Left cardiac atrium (tissue), 4 donors: Measurements from ENCODE around the gene ARHGAP42. TPM values are rescaled to one million over a fixed set of nuclear protein-coding genes. Genes with fewer than 3 reads are reported as not detected.

Experiments
- ATAC-seq, 2 donors: fragments of 200-7000 bp; cut with Tn5 transposase; one replicate each; pipeline ENCODE4 v1.9.1; 2020; ENCODE audit warnings: mild to moderate bottlenecking in 2 of 2, moderate library complexity in 2 of 2
- DNase-seq: peaks from one replicate; pipeline ENCODE4 v3.0.0-alpha.2; 2020
- intact Hi-C, 2 donors: fragments of 100-400 bp; cut with DNase I; formaldehyde crosslinking; loops; one replicate each; pipeline versions ENCODE4 v1.14.1 to v1.15.1; 2022 to 2023
- total RNA-seq, 2 donors: library from RNA; stranded (reverse); fragmentation: NEBNext Ultra II Directional; extraction: Animal tissue kit (Norgen Biotek cat#: 25700); gene quantifications; one replicate each; pipeline ENCODE4 v1.2.1, GENCODE V29; 2021
- donor health status: DM: no; HTN: yes; CAD: no.
- donor health status: DM: no; HTN: yes; CAD: no; lungs with severe emphysema.
- donor health status: DM: yes; HTN: yes; CAD: no.
- donor health status: Dilated cardiomyopathy.

The ARHGAP42 gene
- total RNA-seq, 2 donors from 2014 or later = 9.0 to 12.8 TPM

DNA sequence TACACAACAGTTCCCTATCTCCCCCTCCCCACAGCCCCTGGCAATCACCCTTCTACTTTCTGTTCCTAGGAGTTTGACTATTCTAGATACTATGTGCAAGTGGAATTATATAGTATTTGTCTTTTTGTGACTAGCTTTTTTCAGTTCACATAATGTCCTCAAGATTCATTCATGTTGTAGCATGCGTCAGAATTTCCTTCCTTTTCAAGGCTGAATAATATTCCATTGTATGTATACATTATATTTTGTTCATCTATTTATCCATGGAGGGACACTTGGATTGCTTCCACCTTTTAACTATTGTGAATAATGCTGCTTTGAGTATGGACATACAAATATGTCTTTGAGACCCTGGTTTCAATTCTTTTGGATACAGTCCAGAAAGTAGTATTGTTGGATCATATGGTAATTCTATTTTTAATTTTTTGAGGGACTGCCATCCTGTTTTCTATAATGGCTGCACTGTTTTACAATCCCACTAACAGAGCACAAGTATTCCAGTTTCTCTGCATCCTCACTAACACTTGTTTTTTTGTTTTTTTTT lies 128.8 kb downstream of the ARHGAP42 start:
- DNase-seq = no peak
- intact Hi-C loops = no loop called here

DNA sequence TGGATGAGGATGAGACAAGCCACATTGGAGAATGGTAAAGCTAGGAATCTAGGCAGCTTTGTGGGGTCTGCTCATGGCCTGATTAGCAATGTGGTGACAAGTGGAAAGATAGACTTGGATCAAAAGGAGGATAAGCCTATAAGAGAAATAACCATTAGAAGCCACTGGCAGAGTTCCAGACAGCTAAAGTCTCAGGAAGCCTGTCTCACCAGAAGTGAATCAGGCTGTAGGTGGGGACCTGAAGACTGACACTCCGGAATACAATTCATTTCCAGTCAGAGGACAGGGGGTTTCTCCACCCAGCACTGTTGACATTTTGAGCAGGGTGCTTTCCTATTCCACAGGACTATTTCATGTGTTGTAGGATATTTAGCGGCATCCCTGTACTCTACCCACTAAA lies 129.7 kb downstream of the ARHGAP42 start:
- ATAC-seq = no peak
- DNase-seq = no peak
- intact Hi-C loops = no loop called here

More for the DNA sequence above, 128.8 kb downstream of the ARHGAP42 start:
- no peak for ATAC-seq

DNA sequence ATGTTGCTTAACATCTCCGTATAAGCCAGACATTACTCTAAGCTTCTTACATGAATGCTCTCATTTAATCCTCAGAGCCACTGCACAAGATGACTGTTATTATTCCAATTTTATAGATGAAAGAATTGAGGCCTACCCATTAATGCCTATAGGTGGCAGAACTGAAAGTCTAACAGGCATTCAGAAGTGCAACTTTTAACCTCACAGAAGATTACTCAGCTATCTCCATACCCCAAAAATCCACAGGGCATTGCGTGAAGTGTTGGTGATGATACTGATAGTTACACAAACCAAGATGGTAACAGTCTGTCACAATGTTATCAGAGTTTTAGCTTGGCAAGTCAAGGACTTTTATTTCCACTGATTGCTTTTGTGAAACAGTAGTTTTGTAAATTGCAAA lies 130.5 kb downstream of the ARHGAP42 start:
- intact Hi-C loops = no loop called here
- ATAC-seq = no peak
- DNase-seq = no peak

DNA sequence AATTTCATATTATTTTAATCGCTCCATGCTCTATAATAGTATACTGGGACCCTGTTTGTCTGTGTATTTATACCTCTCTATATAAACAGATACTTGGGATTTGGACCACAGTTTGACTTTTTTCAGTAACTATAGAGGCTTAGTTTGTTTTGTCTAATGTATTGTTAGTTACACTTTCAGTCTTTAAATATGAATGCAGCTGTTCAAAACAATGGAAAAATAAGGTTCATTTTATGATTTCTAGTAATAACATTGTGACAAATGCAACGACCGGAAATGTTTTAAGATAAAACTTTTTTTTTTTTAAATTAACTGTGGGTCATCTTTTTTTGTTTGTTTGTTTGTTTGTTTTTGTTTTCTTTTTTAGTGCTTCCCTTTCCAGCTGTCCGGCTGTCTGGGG lies 133.5 kb downstream of the ARHGAP42 start:
- ATAC-seq = no peak
- DNase-seq = no peak
- intact Hi-C loops = no loop called here

DNA sequence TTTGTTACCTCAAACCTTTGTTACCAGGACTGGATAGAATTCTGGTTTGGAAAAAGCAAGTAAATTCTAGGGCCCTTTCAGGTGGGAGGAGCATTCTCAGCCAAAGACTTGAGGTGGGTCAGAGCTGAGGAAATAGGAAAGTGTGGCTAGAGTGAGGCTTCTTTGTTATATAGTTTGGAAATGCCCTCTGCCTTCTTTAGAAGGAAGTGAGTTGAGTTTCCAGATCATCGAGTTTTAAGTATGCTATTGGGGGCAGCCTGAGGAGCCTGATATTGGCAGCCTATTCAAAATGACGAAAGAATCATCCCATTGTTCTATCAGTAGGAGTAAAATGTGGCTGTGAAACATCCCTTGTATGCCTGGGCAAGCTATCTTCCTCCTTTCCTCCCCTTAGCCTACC lies 134.1 kb downstream of the ARHGAP42 start:
- intact Hi-C loops = no loop called here
- no peak for ATAC-seq
- no peak for DNase-seq

DNA sequence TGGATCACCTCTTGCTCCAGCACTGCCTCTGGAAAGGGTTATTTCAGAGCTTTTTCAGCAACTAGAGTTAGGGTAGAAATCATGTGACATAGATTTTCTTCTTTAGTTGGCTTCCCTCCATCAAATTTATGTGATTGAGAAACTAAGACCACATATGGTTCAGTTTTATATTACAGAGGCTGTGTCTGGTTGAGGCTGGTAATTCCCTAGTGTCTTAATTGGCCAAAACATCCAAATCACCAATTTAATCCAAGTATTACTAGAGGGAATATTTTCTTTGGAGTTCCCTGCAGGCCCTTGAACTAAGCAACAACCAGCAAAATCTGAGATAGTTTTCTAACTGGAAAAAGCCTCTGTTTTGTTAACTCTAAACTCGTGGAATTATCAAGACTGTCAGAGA lies 136.3 kb downstream of the ARHGAP42 start:
- intact Hi-C loops = no loop called here
- ATAC-seq (peak; percentile 40 to 69), DNase-seq (no peak)

DNA sequence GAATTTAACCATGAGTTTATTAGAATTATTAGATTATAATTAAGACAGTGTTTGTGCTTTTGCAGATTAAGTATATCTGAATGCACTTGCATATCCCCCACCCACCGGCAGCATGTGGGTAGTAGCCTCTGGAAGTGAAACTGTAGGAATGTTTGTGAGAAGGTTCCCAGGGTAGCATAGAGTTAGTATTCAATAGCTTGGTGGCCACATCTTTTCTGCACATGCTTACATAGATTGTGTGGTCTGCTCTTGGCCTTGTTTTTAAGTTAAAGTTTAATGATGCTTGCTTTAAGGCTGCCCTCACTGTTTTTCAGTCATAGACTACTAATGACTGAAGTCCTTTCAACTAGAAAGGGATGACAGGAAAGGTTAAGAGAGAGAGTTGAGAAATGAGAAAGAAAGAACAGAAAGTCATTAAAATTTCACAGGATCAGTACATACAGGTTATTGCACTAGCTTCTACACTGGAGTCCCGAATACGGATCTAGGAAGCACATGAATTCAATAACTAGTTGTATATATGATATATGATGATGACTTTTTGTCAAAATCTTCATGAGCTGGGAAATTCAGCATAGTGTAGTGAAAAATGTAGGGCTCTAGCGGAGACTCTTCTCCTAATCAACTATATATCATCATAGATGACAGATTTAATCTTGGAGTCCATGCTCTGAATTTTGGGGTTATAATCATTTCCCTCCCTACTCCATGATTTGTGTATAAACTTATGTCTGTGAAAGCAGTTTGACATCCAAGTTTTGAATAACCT lies 137.1 kb downstream of the ARHGAP42 start:
- intact Hi-C loops = no loop called here
- ATAC-seq (no peak), DNase-seq (no peak)

DNA sequence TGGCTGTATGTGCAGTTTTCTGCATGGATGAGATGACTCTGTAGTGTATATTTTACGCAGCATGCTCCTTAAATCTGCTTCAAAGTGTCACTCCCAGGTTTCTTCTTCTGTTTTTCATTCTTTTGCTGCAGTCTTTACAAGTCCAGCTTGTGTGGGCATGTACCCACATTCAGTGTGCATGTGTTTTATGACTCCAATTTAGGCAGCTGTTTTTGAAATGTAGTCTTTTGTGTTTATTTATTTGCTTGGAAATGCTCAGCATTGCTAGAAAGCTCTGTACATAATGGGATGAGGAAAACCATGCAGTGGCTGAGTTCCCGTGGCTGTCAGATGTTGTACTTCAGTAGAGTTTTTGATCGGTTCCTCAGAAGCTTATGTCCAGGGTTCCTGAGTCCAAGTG lies 138.5 kb downstream of the ARHGAP42 start:
- ATAC-seq (no peak), DNase-seq (no peak)
- intact Hi-C loops = no loop called here

DNA sequence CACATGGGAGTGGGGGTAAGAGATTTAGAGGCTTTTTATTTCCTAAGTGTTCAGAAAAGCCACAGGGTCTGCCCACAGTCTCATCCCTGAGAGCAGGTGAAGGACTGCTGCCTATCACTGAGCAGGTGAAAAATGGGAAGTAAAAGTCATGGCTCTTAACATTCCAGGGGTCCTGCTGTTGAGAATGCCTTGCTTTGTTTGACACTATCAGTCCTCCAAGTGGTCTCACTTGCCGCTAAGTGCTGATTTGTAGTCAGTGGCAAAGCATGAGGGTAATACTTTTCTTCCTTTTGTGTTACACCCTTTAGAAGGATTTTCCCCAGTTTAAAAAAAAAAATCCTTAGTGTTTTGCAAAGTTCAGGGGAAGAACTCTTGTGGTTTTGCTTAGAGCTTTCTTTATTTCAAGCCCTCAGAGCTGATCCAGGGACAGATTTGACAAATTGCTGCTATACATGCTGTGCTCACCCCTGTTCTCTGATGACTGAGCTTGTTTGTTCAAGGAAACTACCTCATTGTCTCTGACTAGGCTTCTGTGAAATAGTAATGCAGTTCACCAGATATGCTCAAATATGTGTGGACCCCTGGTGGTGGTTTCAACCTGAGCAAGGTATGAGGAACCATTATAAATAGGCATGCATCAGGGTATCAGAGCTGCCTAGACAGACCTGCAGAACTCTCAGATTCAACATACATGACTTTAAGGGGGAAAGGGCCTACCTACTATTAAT lies 141.0 kb downstream of the ARHGAP42 start:
- intact Hi-C loops = no loop called here
- DNase-seq (no peak), ATAC-seq (no peak)

DNA sequence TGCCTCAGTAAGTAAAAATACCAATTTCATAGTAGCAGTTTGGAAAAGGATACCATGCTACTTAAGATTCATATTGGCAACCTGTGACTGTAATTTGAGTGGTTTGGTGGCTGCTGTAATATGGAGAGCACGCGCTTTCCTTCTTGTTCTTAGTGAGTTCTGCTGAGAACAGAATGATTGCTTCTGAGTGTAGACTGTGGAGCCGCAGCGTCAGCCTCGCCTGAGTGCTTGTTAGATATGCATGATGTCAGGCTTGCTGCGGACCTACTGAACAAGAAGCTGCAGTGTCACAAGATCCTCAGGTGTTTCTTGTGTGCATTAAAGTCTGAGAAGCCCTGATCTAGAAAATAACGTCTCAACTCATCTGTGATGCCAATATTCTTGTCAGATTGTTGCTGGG lies 143.2 kb downstream of the ARHGAP42 start:
- intact Hi-C loops = no loop called here
- DNase-seq (peak; percentile 25), ATAC-seq (peak in 1 of 2 donors; percentile 79)

DNA sequence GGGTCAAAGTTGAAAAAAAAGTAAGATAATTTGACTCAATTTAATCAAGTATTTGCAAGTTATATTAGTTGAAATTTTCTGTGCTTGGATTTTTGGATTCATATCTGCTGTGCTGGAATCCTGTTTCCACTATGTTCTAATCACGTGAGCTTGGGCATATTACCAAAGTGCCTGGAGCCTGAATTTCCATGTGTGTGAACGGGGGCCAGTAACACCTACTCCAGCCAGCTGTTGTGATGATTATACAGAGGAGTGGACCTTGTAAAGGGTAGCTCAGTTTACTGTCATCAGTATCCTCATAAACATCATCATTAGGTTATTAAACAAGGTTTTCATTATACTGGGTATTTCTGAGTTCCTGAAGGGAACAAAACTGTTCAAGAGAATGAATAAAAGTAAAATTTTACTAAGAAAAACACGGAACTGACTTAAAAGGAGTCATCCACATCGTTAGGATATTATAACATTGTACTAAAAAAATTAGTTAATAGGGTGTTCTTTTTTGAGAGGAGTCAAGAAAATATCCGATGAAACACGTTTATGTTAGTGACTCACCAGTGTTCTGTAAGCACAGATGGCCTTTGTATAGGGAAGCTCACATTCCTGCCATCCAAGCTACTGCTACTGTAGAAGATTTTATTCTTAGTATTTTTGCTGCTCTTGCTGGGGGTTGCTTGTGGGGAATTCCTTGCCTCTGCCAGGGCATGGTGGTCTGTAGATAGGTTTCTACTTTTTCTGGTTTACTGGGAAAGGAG lies 144.1 kb downstream of the ARHGAP42 start:
- intact Hi-C loops = no loop called here
- peak; percentile 60 to 77 for ATAC-seq
- peak; percentile 23 for DNase-seq

DNA sequence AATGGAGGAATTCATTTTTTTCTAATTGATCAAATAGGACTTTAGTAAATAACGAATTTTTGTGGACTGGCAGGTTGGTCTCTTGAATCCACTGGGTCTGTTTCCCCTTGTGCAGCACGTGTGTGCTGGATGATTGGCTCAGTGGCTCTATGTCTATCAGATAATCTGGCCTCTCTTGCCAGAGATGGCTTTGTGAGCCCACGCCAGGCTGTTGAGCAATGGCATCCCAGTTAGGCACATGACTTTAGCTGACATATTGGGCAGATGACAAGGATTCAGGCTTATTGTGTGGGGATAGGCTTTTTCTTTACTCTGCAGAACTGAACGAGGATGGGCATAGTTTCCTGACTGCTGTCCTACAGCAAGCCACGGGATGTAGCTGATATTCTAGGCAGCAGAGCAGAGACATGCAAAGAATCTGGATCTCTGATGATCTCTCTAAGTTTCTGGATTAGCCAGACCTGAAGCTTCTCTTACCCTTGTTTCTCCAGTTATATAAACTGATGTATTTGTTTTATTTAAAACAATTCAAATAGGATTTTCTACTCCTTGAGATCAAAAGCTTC lies 144.9 kb downstream of the ARHGAP42 start:
- ATAC-seq = peak; percentile 47 to 74
- DNase-seq = peak; percentile 23
- intact Hi-C loops = no loop called here

DNA sequence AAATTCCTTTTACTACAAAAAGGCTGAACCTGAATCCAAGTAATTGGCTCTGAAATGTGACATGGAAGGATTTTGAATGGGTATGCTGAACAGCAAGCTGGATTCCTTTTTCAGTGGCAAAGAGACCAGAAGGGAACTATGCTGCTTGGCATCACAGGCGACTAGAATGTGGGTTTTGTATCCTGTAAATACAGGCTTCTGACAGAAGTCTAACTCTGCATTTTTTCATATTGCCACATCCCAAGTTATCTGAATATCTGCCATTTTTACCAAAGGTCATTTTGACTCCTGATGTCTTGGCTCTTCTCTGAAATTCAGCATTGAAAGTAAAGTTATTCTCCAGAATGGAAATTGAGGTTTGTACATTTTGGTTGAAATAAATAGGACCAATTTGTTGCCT lies 145.7 kb downstream of the ARHGAP42 start:
- DNase-seq (no peak), ATAC-seq (peak in 1 of 2 donors; percentile 27)
- intact Hi-C loops = no loop called here

DNA sequence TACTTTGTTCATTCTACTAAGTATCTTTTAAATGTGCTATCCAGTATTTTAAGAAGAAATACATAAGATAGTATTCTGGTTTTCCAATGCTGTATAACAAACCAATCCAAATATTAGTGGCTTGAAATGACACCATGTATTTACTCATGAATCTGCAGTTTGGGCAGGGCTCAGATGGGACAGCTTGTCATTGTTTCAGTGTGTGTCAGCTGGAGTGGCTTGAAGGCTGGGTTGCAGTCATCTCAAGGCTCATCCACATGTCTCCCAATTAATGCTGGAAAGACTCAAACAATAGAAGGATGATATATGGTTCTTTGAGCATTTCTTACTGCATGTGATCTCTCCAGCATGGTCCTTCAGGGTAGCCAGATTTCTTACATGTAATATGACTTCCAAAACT lies 146.2 kb downstream of the ARHGAP42 start:
- intact Hi-C loops = no loop called here
- ATAC-seq (no peak), DNase-seq (no peak)

DNA sequence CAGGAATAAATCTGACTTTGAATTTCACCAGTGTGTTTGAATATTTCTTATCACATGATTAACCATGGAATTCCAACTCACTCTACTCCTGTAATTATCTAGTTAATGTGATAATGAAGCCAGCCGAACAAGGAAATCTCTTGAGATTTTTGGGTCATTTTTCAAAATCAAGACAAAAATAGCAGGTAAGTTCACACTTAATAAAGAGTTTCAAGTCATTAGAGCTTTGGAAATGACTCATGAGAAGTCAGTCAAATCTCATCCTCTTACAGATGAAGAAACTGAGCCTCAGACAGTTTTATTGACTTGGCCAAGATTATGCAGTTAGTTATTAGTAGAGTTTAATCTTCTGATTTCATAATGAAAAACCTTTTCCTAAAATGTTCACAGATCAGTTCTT lies 148.8 kb downstream of the ARHGAP42 start:
- no peak for DNase-seq
- intact Hi-C loops = no loop called here
- ATAC-seq = no peak

DNA sequence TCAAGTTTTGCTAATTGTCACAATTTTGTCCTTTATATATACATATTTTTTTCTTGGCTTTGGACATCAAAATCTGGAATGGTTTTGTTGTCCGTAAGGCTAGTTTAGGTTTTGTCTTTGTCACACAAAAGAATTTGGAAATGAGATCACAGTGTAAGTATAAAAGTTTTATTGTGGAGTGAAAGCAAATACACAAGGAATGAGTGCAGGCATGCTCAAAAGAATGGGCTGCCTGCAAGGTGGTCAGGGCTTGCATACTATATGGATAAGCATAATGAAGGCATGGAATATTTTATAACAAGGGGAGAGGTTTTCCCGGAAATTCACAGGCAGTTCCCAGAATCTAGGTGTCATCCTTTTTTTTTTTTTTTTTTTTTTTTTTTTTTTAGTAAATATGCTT lies 150.2 kb downstream of the ARHGAP42 start:
- intact Hi-C loops = no loop called here
- ATAC-seq = no peak
- no peak for DNase-seq

DNA sequence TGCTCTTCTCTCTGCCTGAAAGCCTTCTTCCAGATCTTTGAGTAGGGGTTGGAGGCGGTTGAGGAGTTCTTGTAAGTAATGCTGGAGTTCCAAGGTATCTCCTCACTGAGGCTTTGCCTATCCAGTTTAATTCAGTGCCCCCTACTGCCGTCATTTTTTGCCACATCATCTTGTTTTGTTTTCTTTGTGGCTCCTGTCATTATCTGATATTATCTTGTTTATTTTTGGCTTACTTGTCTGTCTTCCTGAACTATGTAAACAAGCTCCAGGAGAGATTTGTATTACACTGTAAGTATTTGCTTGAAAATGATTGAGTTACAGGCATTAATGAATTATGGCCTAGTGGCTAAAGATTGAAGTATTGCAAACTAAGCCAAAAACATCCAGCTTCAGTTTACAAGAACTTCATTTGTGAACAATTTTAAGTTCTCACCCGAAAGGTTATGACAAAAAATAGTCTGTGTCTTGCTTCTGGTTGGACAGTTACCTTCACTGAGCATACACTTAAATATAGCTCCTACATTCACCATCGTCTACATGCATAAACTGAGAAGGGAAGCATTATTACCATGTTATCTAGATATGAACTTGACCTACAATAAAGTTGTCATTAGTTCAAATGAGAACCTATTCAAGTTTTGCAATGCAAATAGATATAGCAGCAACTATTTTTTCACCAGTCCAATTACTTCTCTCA lies 154.8 kb downstream of the ARHGAP42 start:
- DNase-seq (no peak), ATAC-seq (no peak)
- intact Hi-C loops = no loop called here

DNA sequence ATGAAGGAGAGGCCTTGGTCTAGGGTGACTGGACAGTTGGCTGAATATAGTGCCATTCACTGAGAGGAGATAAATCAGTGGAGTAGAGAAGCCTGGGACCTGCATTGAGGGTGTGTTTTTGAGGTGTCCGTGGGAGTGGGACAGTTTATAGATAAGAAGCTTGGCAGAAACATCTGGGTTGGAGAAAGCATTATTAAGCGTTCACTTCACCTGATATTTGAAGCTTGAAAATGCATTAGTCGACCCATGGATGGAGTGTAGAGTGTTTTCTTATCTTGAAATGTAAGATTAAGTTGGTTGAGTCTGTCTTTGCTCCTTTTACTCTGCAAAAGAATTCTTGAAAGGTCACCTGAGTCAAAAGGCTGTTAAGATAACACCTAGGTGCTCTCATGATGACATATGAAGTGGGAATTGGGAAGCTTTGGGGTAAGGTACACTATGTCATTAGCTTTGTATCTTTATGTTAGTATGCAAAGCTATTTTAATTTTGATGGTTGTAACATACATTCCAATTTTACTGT lies 160.7 kb downstream of the ARHGAP42 start:
- ATAC-seq (no peak), DNase-seq (no peak)
- intact Hi-C loops = no loop called here
